HG03280 (cell line): Measurements from ENCODE around the gene CHMP2A.
A peak's percentile ranks its signal among the peaks of the same experiment; 100 is the strongest.

Source experiments
- ATAC-seq: cut with Tn5 transposase; IDR thresholded peaks from one replicate; pipeline ENCODE4 v1.9.1; 2021; ENCODE audit warnings: mild to moderate bottlenecking, moderate library complexity; ENCODE audit not compliant: unreplicated experiment

The CHMP2A gene

GRCh38 chr19:58556622-58557220 is 1.8 kb upstream of the CHMP2A start:
- no peak for ATAC-seq

- no peak for ATAC-seq
These were observed 1.2 kb upstream of the CHMP2A start for GRCh38 chr19:58555920-58556621.

DNA sequence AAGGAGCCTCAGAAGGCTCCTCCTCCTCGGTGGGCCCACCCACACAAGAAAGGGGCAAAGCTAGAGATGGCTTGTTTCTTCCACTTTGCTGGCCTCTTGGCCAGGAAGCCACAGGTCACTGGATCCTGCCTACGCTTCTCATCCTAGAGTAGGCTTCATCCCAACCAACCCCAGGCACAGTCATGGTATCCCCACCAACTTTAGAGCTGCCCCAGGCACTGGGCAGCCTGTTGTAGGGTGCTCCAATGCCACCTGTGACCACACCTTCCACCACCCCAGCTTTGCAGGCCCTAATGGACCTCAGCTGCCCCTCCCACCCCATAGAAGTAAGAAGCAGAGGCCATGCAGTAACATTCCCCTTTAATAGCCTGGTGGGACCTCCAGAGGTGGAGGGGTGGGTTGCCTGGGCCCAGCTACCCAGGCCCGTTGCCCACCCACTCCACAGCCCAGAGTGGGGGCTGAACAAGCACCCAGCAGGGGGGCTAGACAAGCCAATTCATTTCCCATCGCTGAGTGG is 522 bp upstream of the CHMP2A start:
- no peak for ATAC-seq

- ATAC-seq: no peak
These were observed 959 bp downstream of the CHMP2A start for GRCh38 chr19:58553799-58554493.

DNA sequence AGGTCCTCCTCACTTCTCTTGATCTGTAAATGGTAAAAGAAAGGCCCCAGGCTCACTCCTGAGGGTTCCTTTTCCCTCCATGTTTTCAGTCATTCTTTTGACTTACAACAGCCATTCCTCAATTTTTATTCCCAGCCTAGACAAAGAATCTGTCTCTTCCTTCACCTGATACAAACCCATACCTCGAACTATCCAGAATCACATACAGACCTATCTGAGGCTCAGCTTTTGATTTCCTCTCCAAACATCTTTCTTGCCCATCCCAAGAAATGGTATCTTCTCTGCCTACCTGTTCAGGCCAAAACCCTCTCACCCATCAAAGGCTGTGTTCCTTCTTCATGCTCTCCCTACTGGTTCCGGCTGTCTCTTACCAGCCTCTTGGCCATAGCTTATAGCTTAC is 2.2 kb downstream of the CHMP2A start:
- no peak for ATAC-seq

GRCh38 chr19:58551577-58552471 is 3.1 kb downstream of the CHMP2A start:
- no peak for ATAC-seq

- ATAC-seq: no peak
These were observed 3.8 kb downstream of the CHMP2A start for GRCh38 chr19:58551123-58551497.

GRCh38 chr19:58550362-58551122 is 4.4 kb downstream of the CHMP2A start:
- ATAC-seq: no peak

DNA sequence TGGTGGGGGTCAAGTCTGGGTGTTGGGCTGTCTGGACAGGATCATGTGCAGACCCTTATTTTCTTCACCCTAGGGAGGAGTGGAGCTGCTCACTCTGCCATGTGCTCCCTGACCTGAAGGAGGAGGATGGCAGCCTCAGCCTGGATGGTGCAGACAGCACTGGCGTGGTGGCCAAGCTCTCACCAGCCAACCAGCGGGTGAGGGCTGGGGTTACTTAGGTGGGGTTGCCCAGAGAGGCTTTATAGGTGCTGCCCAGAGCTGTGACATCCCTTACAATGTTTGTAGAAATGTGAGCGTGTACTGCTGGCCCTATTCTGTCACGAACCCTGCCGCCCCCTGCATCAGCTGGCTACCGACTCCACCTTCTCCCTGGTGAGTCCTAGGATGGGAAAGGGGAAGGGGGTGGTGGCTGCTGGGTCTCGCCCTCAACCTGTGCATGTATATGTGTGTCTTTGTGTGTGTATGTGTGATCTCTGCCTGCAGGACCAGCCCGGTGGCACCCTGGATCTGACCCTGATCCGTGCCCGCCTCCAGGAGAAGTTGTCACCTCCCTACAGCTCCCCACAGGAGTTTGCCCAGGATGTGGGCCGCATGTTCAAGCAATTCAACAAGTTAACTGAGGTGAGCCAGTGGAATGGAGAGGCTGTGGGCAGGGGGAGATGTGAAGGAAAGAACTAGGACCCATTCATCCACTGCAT is 5.1 kb downstream of the CHMP2A start:
- ATAC-seq: no peak

GRCh38 chr19:58548859-58549663 is 5.8 kb downstream of the CHMP2A start:
- ATAC-seq: no peak

- ATAC-seq: no peak
These were observed 7.3 kb downstream of the CHMP2A start for GRCh38 chr19:58547323-58548312.

DNA sequence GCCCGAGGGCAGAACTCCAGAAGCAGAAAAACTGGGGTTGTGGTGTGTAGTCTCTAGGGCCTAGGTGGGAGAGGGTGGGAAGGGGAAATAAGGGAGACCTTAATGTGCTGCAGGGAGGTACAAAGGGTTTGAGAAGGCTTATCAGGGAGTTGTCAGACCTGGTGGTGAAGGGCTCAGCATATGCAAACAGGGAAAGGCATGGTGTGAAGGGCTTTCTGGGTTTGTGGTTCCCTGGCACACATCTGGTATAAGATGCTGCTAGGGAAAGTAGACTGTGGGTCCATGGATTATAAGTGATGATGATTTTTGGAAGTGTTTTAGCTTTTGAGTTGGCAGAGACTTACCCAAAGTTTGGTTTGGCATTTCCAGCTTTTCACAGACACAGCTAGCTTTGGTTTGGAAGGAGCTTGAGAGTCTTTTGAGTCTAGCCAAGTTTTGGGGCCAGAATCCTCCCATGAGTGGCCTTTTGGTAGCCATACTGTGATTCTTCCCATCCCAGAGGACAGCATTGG is 8.8 kb downstream of the CHMP2A start:
- no peak for ATAC-seq

GRCh38 chr19:58545286-58546018 is 9.5 kb downstream of the CHMP2A start:
- no peak for ATAC-seq

GRCh38 chr19:58544591-58545285 is 10.2 kb downstream of the CHMP2A start:
- ATAC-seq: peak; percentile 57

DNA sequence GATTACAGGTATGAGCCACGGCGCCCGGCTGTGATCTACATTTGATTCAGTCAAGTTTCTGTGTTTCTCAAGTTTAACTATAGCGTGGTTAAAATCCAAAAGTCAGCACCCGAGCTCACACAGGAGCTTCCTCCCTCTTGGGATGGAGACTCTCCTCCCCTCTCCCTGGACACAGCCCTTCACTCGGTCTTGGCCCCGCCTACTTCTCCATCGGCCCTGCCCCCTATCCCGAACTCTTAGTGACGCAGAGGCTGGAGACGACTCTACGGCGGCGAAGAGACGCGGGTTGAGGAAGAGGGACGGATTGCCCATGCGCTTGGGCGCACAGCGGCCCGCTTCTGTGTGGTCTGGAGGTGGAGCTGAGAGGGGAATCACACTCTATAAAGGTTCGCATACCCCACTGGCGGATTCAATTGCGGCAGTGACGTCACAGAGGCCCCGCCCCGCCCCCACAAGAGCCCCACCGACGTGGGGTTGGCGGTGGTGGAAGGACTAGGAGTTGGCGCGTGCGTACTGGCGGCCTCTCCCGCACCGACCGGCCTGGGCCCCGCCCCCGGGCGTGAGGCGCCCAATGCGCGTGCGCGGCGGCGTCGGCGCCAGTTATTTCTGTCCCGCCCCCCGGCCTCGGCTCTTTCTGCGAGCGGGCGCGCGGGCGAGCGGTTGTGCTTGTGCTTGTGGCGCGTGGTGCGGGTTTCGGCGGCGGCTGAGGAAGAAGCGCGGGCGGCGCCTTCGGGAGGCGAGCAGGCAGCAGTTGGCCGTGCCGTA is 10.9 kb downstream of the CHMP2A start, which contains the start of gene TRIM28:
Gene TRIM28, plus strand, starts transcription at position 239 of the 765 bp plus-strand sequence. CDS start 694 bp downstream, outside the sequence.
- peak; percentile 73 for ATAC-seq
